Activated naive CD8-positive, alpha-beta T cell (primary cell): ENCODE measurements around the gene MON1A.

ENCODE experiments used
- H3K27ac Mint-ChIP-seq: one replicate; pipeline ENCODE4 v1.8.0; 2021; ENCODE audit warnings: mixed read lengths
- H3K27me3 Mint-ChIP-seq: one replicate; pipeline ENCODE4 v1.8.0; 2021; ENCODE audit warnings: mixed read lengths
- H3K36me3 Mint-ChIP-seq: one replicate; pipeline ENCODE4 v1.8.0; 2021; ENCODE audit warnings: mixed read lengths
- H3K4me1 Mint-ChIP-seq: one replicate; pipeline ENCODE4 v1.8.0; 2021; ENCODE audit warnings: low read depth, mixed read lengths
- H3K4me3 Mint-ChIP-seq: one replicate; pipeline ENCODE4 v1.8.0; 2021; ENCODE audit warnings: mild to moderate bottlenecking, mixed read lengths
- H3K9me3 Mint-ChIP-seq: one replicate; pipeline ENCODE4 v1.8.0; 2021; ENCODE audit warnings: low read depth, mixed read lengths

Gene MON1A

GRCh38 chr3:49882166-49882565 is 47.4 kb downstream of the MON1A start:
- no peak overlapping the region for H3K27ac Mint-ChIP-seq
- H3K4me1 Mint-ChIP-seq, result no peaks in the 10 kb centered on the region
- H3K27me3 Mint-ChIP-seq, result no peaks in the 10 kb centered on the region
- H3K36me3 Mint-ChIP-seq, result no peaks in the 10 kb centered on the region
- no peaks in the 10 kb centered on the region for H3K9me3 Mint-ChIP-seq
- H3K4me3 Mint-ChIP-seq, result no peak overlapping the region

DNA sequence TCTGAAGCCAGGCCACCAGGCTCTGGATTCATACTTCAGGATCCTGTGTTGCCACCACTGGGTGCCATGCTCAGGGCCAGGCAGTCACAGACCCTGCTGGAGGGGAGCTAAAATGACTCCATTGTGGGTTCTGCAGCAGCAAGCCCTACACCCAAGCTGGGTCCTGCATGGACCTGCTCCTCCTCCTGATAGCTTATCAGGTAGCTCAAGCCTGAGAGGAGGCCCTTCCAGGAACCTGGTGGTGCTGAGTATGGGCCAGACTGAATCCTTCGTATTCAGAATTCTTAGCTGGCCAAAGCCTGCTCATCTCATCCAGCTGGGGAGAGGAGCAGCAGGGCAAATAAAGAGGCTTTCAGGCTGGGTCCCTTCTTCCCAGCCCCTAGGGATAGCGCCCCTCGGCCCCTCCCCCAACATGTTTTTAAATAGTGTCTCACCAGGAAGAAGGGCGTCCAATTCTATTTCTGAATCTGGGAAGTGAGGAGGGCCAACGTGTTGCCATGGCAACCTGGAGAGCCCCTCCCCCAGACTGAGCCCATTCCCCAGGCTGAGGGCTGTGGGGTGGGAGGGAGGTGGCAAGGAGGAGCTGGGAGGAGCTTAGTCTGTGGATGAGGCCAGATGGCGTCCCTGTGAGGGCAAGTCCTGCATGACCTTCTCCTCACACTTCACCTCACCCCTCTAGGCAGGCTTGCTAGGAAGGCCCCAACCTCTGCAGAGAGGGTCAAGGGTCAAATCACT is 48.9 kb downstream of the MON1A start:
- Mint-ChIP-seq H3K36me3 (no peaks in the 10 kb centered on the region), H3K27ac (no peak overlapping the region), H3K9me3 (no peaks in the 10 kb centered on the region), H3K4me3 (no peak overlapping the region), H3K4me1 (no peaks in the 10 kb centered on the region), H3K27me3 (no peaks in the 10 kb centered on the region)

DNA sequence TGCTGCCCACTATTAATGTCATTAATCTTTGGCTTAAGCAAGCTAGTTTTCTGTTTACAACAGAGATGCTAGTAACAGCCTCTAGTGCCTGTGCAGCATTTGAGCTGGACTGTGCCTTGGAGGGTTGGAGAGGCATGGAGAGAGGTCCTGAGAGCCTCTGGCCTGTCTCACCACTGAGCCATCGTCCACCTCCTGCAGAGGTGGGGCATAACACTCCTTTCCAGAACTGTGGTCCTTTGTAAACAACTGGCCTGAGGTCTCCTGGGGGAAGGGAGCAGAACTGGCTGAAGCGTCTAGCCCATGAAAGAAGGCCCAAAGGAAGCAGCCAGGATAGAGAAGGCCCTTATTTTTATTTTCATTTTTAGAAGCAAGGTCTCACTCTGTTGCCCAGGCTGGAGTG is 49.9 kb downstream of the MON1A start:
- Mint-ChIP-seq H3K36me3 (no peaks in the 10 kb centered on the region), H3K4me1 (no peaks in the 10 kb centered on the region), H3K27ac (no peak overlapping the region), H3K9me3 (no peaks in the 10 kb centered on the region), H3K4me3 (no peak overlapping the region), H3K27me3 (no peaks in the 10 kb centered on the region)

GRCh38 chr3:49878686-49879085 is 50.9 kb downstream of the MON1A start:
- H3K4me1 Mint-ChIP-seq, result no peaks in the 10 kb centered on the region
- H3K36me3 Mint-ChIP-seq, result no peaks in the 10 kb centered on the region
- H3K9me3 Mint-ChIP-seq, result no peaks in the 10 kb centered on the region
- H3K27ac Mint-ChIP-seq, result no peak overlapping the region
- no peak overlapping the region for H3K4me3 Mint-ChIP-seq
- H3K27me3 Mint-ChIP-seq, result no peaks in the 10 kb centered on the region

DNA sequence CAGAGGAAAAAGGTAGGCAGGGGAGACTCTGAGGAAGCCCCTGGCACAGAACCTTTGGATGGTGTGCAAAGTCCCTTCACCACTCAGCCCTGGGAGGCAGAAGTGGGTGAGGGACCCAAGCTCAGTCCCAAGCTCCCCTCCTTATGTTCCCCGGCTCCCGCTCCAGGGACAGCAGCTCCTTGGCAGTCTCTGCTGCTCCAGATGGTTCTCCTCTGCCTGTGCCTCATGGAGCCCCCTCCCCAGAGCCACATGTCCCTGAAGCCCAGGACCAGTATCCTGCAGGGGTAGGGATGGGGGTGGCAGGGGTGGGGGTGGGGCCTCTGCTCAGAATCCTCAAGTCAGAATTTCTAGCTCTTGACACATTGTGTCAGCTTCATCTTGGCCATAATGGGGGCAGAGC is 51.9 kb downstream of the MON1A start:
- Mint-ChIP-seq H3K36me3 (no peaks in the 10 kb centered on the region), H3K4me1 (no peaks in the 10 kb centered on the region), H3K9me3 (no peaks in the 10 kb centered on the region), H3K27me3 (no peaks in the 10 kb centered on the region), H3K4me3 (no peak overlapping the region), H3K27ac (no peak overlapping the region)

DNA sequence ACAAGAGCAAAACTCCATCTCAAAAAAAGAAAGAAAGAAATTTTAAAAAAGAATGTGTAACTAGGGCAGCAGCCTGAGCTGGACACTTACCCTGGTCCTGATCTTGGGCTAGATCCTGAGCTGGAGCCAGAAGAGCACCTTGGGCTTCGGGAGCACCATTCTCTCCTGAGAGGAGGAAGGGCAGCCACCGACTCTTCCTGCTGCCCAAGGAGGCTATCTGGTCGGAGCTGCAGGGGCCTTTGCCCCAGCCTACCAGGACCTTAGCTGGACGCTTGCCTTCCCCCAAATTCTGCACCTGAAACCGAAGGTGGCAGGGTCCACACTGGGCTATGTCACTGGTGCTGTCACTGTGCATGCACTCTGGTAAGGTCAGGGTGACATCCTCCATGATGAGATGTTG is 53.0 kb downstream of the MON1A start:
- Mint-ChIP-seq H3K4me3 (no peak overlapping the region), H3K36me3 (no peaks in the 10 kb centered on the region), H3K27me3 (no peaks in the 10 kb centered on the region), H3K9me3 (no peaks in the 10 kb centered on the region), H3K4me1 (no peaks in the 10 kb centered on the region), H3K27ac (no peak overlapping the region)

GRCh38 chr3:49873623-49874022 is 56.0 kb downstream of the MON1A start:
- no peaks in the 10 kb centered on the region for H3K36me3 Mint-ChIP-seq
- H3K9me3 Mint-ChIP-seq, result no peaks in the 10 kb centered on the region
- peaks cover 7% of the 10 kb centered on the region for H3K27me3 Mint-ChIP-seq
- no peak overlapping the region for H3K4me3 Mint-ChIP-seq
- H3K4me1 Mint-ChIP-seq, result no peaks in the 10 kb centered on the region
- H3K27ac Mint-ChIP-seq, result no peak overlapping the region

- H3K9me3 Mint-ChIP-seq, result no peaks in the 10 kb centered on the region
- H3K4me3 Mint-ChIP-seq, result no peak overlapping the region
- peaks cover 12% of the 10 kb centered on the region for H3K27me3 Mint-ChIP-seq
- H3K4me1 Mint-ChIP-seq, result peaks cover 5% of the 10 kb centered on the region
- H3K27ac Mint-ChIP-seq, result no peak overlapping the region
- H3K36me3 Mint-ChIP-seq, result no peaks in the 10 kb centered on the region
These were observed 56.8 kb downstream of the MON1A start for GRCh38 chr3:49872801-49873281.

- Mint-ChIP-seq H3K4me3 (no peak overlapping the region), H3K27me3 (peaks cover 19% of the 10 kb centered on the region), H3K36me3 (no peaks in the 10 kb centered on the region), H3K27ac (no peak overlapping the region), H3K9me3 (no peaks in the 10 kb centered on the region), H3K4me1 (peaks cover 5% of the 10 kb centered on the region)
These were observed 58.0 kb downstream of the MON1A start for GRCh38 chr3:49871531-49872153.

GRCh38 chr3:49869525-49870126 is 60.0 kb downstream of the MON1A start, which contains the start of gene CAMKV:
TSS of gene CAMKV (minus strand) at chr3:49869906. CDS start at chr3:49862388, 7,518 bp downstream.
- Mint-ChIP-seq H3K9me3 (no peaks in the 10 kb centered on the region), H3K4me1 (peaks cover 5% of the 10 kb centered on the region), H3K36me3 (no peaks in the 10 kb centered on the region), H3K27me3 (peaks cover 19% of the 10 kb centered on the region), H3K4me3 (peak within 1 kb of the TSS; percentile 52), H3K27ac (no peak within 1 kb of the TSS)

DNA sequence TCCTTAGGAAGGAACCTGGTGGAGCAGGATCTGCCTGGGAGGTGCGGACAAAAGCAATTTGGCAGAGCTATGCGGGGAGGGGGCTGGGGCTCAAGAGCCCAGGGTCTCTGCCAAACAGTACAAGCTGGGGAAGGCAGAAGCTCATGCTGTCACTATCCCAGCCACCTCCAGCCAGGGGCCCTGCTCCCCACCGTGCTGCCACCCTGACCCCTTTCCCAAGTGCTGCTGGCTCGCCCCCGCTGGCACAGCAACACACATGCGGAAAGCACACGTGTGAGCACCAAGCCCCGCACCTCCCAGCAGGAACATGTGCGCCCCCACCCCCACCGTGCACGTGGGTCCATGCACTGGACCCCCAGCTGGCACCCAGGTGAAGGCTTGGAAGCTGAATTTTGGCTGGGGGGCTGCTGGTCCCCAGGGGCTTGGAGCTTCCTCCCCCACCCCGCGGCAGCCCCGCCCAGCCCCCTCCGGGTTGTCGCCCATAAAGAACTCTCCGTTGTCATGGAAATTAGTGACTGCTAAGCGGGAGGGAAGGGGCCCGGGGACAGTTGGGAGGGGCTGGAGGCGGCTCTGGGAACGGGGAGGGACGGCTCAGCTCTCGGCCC is 60.6 kb downstream of the MON1A start:
- Mint-ChIP-seq H3K27me3 (peaks cover 19% of the 10 kb centered on the region), H3K9me3 (no peaks in the 10 kb centered on the region), H3K27ac (no peak overlapping the region), H3K4me1 (peaks cover 5% of the 10 kb centered on the region), H3K36me3 (no peaks in the 10 kb centered on the region), H3K4me3 (peak overlapping the region; percentile 52)

GRCh38 chr3:49867871-49868321 is 61.7 kb downstream of the MON1A start:
- peak overlapping the region; percentile 52 for H3K4me3 Mint-ChIP-seq
- no peaks in the 10 kb centered on the region for H3K36me3 Mint-ChIP-seq
- peaks cover 22% of the 10 kb centered on the region for H3K27me3 Mint-ChIP-seq
- H3K4me1 Mint-ChIP-seq, result peaks cover 5% of the 10 kb centered on the region
- no peaks in the 10 kb centered on the region for H3K9me3 Mint-ChIP-seq
- H3K27ac Mint-ChIP-seq, result no peak overlapping the region

- peaks cover 5% of the 10 kb centered on the region for H3K4me1 Mint-ChIP-seq
- no peaks in the 10 kb centered on the region for H3K36me3 Mint-ChIP-seq
- peaks cover 22% of the 10 kb centered on the region for H3K27me3 Mint-ChIP-seq
- peak overlapping the region; percentile 40 for H3K4me3 Mint-ChIP-seq
- no peak overlapping the region for H3K27ac Mint-ChIP-seq
- H3K9me3 Mint-ChIP-seq, result no peaks in the 10 kb centered on the region
These were observed 62.2 kb downstream of the MON1A start for GRCh38 chr3:49867400-49867799.

- peaks cover 5% of the 10 kb centered on the region for H3K4me1 Mint-ChIP-seq
- H3K4me3 Mint-ChIP-seq, result no peak overlapping the region
- H3K27ac Mint-ChIP-seq, result no peak overlapping the region
- H3K36me3 Mint-ChIP-seq, result no peaks in the 10 kb centered on the region
- no peaks in the 10 kb centered on the region for H3K9me3 Mint-ChIP-seq
- peaks cover 16% of the 10 kb centered on the region for H3K27me3 Mint-ChIP-seq
These were observed 64.3 kb downstream of the MON1A start for GRCh38 chr3:49865198-49865784.

- Mint-ChIP-seq H3K27ac (no peak overlapping the region), H3K4me3 (no peak overlapping the region), H3K27me3 (peaks cover 15% of the 10 kb centered on the region), H3K36me3 (no peaks in the 10 kb centered on the region), H3K9me3 (no peaks in the 10 kb centered on the region), H3K4me1 (peaks cover 5% of the 10 kb centered on the region)
These were observed 65.1 kb downstream of the MON1A start for GRCh38 chr3:49864505-49864904.
